Transverse colon (tissue), 3 donors: Measurements from ENCODE around the gene EFR3B.

Experiments used
- CTCF ChIP-seq, 5 experiments: fragments of 200-600 bp in 3 of 5; fragments of 450-650 bp in 2 of 5; sonication (generic) in 3 of 5; IDR thresholded peaks; 1 replicate in 2 of 5; 2 replicates in 3 of 5; pipeline ENCODE4 v1.5.1; 2016 to 2017; ENCODE audit warnings: antibody characterized with exemption in 5 of 5, inconsistent platforms in 3 of 5, mild to moderate bottlenecking in 2 of 5, moderate library complexity in 1 of 5
- POLR2A ChIP-seq: fragments of 450-650 bp; IDR thresholded peaks from one replicate; pipeline ENCODE4 v1.6.1; 2016; ENCODE audit warnings: antibody characterized with exemption, mild to moderate bottlenecking, moderate library complexity

DNA sequence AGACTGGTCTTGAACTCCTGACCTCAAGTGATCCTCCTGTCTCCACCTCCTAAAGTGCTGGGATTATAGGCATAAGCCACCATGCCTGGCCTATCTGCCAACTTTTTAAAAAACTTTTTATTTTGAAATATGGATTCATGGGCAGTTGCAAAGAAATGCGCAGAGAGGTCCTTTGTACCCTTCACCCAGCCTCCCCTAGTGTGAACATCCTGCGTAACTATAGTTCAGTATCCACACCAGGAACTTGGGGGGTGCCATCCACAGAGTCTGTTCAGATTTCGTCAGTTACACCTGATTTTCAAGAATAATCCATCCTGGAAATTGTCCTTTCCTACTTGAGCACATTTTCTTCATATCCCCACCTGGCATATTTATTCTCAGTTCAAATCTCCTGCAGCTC lies 33.0 kb downstream of the EFR3B start:
- TF ChIP-seq CTCF (IDR thresholded peaks at IDR 0.05), result no peak
- no peak for TF ChIP-seq POLR2A
